ACC112 (cell line): ENCODE results near the gene ARHGEF17.

Source experiments
- H2AFZ ChIP-seq: fragments of 200-600 bp; sonication (generic); one replicate; pipeline ENCODE4 v1.6.0; 2017; ENCODE audit warnings: antibody characterized with exemption, low read length; ENCODE audit not compliant: unreplicated experiment
- H3K27ac ChIP-seq: fragments of 200-600 bp; sonication (generic); 2 replicates; pipeline ENCODE4 v1.5.1; 2014; ENCODE audit warnings: low read depth, mild to moderate bottlenecking, antibody characterized with exemption, low read length, moderate library complexity
- H3K27me3 ChIP-seq: fragments of 200-600 bp; sonication (generic); 2 replicates; pipeline ENCODE4 v1.6.1; 2014; ENCODE audit warnings: mild to moderate bottlenecking, antibody characterized with exemption, low read length, moderate library complexity, mixed read lengths; ENCODE audit not compliant: insufficient read depth
- H3K36me3 ChIP-seq: fragments of 200-600 bp; sonication (generic); 2 replicates; pipeline ENCODE4 v1.6.1; 2016; ENCODE audit warnings: mild to moderate bottlenecking, antibody characterized with exemption, low read length, moderate library complexity, mixed read lengths; ENCODE audit not compliant: insufficient read depth
- H3K4me1 ChIP-seq: fragments of 200-600 bp; sonication (generic); one replicate; pipeline ENCODE4 v1.6.1; 2016; ENCODE audit warnings: low read length, mixed read lengths; ENCODE audit not compliant: insufficient read depth, unreplicated experiment, control insufficient read depth
- H3K4me3 ChIP-seq: fragments of 200-600 bp; sonication (generic); 2 replicates; pipeline ENCODE4 v1.5.1; 2014; ENCODE audit warnings: mild to moderate bottlenecking, low read depth, low read length
- H3K79me2 ChIP-seq: fragments of 200-600 bp; sonication (generic); one replicate; pipeline ENCODE4 v1.6.0; 2016; ENCODE audit warnings: low read length; ENCODE audit not compliant: control insufficient read depth, unreplicated experiment, insufficient read depth

The ARHGEF17 gene

DNA sequence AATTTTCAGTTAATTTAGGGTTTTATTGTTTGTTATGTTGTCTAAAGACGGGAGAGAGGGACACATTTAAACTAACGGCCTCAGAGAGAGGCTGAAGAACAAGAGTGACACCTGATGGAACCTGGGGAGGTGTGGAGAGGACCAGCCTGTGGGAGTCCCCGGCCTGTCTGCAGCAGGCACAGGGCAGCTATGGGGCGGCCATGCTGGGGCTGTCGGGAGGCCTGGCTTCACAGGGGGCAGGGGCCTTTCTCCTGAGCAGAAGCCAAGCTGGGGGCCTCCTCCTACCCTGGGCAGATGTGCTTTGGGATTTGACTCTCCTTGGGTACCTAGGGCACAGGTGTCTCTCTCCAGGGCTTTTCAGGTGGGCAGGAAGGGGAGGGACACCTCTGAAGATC lies 90.1 kb downstream of the ARHGEF17 start:
- H3K27me3 ChIP-seq: no peaks in the 10 kb centered on the region
- no peaks in the 10 kb centered on the region; the same call in 1 of the 2 replicates for H3K36me3 ChIP-seq
- H2AFZ ChIP-seq: no peak overlapping the region
- no peak overlapping the region for H3K27ac ChIP-seq
- H3K4me1 ChIP-seq: peaks cover 39% of the 10 kb centered on the region
- H3K79me2 ChIP-seq: no peaks in the 10 kb centered on the region
- no peak overlapping the region for H3K4me3 ChIP-seq

DNA sequence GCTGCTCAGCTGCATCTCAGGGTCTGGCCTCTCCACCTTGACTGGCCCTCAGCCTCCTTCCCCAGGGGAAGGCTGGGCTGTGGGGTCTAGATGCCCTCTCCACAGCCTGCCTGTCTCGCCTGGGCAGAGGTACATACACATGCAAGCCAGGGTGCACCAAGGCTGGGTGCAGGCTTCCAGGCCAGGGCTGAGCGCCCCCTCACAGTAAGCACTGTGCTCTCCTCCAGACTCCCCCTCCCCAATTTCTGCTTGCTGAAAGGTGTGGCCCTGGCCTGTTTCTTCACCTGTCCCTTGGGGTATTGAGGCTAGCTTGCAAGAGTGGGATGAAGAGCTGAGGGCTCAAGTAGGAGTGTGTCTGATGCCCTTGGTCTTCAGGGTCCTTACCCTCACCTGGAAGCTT lies 90.6 kb downstream of the ARHGEF17 start:
- H3K27me3 ChIP-seq: no peaks in the 10 kb centered on the region
- no peak overlapping the region for H3K4me3 ChIP-seq
- H2AFZ ChIP-seq: no peak overlapping the region
- H3K79me2 ChIP-seq: no peaks in the 10 kb centered on the region
- no peak overlapping the region for H3K27ac ChIP-seq
- no peaks in the 10 kb centered on the region; the same call in 1 of the 2 replicates for H3K36me3 ChIP-seq
- H3K4me1 ChIP-seq: peaks cover 39% of the 10 kb centered on the region

DNA sequence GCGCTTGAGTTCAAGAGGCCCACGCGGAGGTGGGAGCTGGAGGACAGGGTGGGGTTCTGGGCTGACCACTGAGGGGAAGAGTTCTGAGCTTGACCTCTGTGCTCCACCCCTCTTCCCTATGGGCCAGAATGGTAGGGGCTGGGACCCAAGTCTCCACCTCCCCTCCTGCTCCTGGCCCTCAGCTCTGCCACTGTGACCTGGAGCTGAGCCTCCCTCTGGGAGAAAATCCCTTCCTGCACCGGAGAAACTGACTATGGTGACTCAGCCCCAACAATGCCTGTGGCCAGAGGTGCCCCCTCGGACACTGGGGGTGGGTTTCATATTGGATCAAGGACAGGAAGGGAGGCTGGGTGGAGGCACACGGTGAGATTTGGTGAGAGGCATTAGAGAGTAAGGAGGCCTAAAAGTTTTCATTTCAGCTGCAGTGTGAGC lies 91.1 kb downstream of the ARHGEF17 start:
- Histone ChIP-seq H3K4me1 (peaks cover 39% of the 10 kb centered on the region), H2AFZ (no peak overlapping the region), H3K4me3 (peak overlapping the region; percentile 1; the same call in 1 of the 2 replicates), H3K27ac (peak overlapping the region; percentile 29; the same call in 1 of the 2 replicates), H3K79me2 (no peaks in the 10 kb centered on the region), H3K27me3 (no peaks in the 10 kb centered on the region), H3K36me3 (no peaks in the 10 kb centered on the region; the same call in 1 of the 2 replicates)

DNA sequence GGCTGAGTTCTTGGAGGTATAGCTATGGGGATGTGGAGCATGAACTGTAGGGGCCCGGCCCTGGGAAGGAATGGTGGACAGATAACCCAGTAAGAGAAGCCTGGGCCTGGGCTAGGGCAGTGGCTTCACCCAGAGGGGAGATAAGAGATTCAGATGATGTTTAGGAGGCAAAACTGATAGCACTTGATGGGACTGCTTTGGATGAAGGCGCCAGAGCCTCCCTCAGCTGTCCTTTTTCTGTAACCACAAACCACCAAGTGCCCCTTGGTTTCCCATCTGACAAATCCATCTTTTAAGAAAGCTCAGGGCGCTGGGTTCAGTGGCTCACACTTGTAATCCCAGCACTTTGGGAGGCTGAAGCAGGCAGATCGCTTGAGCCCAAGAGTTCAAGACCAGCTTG lies 91.6 kb downstream of the ARHGEF17 start:
- no peaks in the 10 kb centered on the region for H3K27me3 ChIP-seq
- no peaks in the 10 kb centered on the region; the same call in 1 of the 2 replicates for H3K36me3 ChIP-seq
- H3K27ac ChIP-seq: peak overlapping the region; percentile 29; the same call in 1 of the 2 replicates
- no peak overlapping the region for H2AFZ ChIP-seq
- H3K4me3 ChIP-seq: peak overlapping the region; percentile 1; the same call in 1 of the 2 replicates
- H3K79me2 ChIP-seq: no peaks in the 10 kb centered on the region
- H3K4me1 ChIP-seq: peaks cover 39% of the 10 kb centered on the region

DNA sequence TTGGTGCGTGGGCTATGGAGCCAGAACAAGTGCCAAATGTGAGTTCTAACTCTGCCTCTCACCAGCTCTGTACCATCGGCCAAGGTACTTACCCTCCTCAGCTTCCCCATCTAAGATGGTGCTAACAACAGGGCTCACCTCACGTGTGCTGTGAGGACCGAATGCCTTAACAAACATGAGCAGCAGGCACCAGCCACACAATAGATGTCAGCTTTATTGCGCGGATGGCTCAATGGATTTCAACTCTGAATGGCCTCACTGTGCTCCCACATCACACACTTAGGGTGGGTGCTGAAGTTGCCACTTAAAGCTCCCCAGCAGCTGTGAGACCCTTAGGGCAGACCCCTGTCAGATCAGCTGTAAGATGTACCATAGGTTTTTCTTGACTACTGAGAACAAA lies 92.2 kb downstream of the ARHGEF17 start:
- H3K36me3 ChIP-seq: no peaks in the 10 kb centered on the region; the same call in 1 of the 2 replicates
- no peak overlapping the region for H3K4me3 ChIP-seq
- no peaks in the 10 kb centered on the region for H3K79me2 ChIP-seq
- no peak overlapping the region for H3K27ac ChIP-seq
- H3K4me1 ChIP-seq: peaks cover 39% of the 10 kb centered on the region
- H3K27me3 ChIP-seq: no peaks in the 10 kb centered on the region
- no peak overlapping the region for H2AFZ ChIP-seq

DNA sequence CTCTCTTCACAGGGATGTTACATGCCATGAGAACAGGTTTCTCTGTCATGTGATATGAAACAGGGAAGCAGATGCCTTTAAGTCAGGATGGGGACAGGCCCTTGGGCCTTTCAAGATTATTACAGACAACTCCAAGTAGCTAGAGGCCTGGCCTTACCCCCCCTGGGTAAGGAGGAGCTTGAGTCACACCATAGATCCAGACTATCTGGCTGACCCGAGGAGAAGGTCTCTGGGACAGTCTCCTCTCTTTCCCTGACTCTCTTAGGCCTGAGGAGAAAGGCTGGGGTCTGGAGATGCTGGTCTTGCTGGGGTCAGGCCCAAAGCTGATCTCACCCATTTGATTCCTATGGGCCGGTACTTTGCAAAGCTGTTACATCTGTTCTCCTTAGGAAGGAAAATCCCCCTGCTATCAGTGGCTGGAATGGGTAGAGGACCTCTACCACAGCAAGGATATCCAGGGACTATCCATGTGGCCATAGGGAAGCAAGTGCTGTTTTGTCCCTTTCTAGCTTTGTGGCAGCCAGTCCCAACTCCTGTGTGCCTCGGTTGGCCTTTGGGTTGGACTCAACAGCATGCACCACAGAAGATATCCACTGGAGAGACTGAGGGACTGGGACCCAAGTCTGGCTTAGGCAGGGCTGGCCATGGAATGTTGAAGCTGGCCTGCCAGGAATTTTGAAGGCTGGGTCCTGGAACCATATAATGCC lies 93.3 kb downstream of the ARHGEF17 start:
- peaks cover 39% of the 10 kb centered on the region for H3K4me1 ChIP-seq
- H3K27me3 ChIP-seq: no peaks in the 10 kb centered on the region
- H3K4me3 ChIP-seq: no peak overlapping the region
- H3K36me3 ChIP-seq: no peaks in the 10 kb centered on the region
- H3K27ac ChIP-seq: no peak overlapping the region
- H3K79me2 ChIP-seq: no peaks in the 10 kb centered on the region
- no peak overlapping the region for H2AFZ ChIP-seq

DNA sequence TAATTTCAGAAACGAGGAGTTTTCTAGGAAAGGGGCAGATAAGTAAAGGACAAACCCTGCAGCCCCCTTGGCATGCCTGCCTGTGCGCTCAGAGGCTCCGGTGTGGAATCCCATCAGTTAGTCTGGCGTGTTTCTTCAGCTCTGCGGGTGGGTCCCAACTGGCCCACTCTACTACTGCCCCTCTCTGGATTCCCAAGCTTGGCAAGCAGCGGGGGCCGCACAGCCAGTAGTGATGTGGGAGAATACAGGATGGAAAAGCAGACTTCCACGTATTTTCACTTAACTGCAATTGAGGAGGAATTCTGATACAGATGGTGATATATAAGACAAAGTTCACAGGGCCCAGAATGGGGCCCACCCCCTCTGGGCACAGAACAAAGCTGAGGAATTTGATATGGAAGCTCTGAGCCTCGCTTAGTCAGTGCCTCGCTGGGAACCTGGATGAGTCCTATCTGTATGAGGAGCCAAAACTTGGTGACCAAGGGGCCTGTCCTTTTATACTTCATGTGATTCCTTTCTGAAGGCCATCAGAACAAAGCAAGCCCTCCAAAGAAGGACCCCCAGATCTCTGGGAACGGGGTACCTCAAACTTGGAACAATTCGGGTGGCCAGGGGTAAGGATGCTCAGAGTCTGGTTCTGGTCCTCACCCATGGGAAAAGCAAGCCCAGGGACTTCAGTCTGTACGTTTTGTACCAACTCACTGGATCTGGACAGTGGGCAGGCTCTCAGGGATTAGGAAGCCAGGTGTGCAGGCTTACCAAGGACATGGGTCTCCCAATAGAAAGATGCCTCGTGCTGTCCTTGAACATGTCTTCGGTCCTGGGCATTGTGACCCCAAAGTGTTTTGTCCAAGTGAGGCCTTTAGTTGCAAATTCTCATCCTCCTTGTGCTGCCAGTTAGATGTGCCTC lies 94.1 kb downstream of the ARHGEF17 start:
- Histone ChIP-seq H3K79me2 (no peaks in the 10 kb centered on the region), H3K4me3 (no peak overlapping the region), H3K4me1 (peaks cover 39% of the 10 kb centered on the region), H3K36me3 (no peaks in the 10 kb centered on the region), H3K27ac (no peak overlapping the region), H2AFZ (no peak overlapping the region), H3K27me3 (no peaks in the 10 kb centered on the region)

DNA sequence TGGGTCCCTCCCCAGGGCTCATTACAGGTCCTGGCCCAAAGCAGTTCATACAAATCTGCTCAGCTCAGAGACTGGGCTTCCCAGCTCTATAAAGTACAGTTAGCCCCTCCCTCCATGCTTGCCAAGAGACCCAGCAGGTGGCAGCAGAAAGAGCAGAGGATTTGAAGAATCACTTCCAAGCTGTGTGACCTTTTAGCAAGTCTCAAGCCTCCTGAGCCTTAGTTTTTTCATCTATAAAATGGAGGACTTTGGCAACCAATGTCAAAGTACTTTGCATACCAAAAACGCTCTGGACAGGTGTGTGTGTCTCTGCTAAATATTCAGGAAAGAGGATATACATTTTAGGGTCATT lies 94.7 kb downstream of the ARHGEF17 start:
- H3K27me3 ChIP-seq: no peaks in the 10 kb centered on the region
- no peaks in the 10 kb centered on the region for H3K36me3 ChIP-seq
- H3K27ac ChIP-seq: no peak overlapping the region
- H3K4me1 ChIP-seq: peaks cover 39% of the 10 kb centered on the region
- no peaks in the 10 kb centered on the region for H3K79me2 ChIP-seq
- no peak overlapping the region for H2AFZ ChIP-seq
- no peak overlapping the region for H3K4me3 ChIP-seq

DNA sequence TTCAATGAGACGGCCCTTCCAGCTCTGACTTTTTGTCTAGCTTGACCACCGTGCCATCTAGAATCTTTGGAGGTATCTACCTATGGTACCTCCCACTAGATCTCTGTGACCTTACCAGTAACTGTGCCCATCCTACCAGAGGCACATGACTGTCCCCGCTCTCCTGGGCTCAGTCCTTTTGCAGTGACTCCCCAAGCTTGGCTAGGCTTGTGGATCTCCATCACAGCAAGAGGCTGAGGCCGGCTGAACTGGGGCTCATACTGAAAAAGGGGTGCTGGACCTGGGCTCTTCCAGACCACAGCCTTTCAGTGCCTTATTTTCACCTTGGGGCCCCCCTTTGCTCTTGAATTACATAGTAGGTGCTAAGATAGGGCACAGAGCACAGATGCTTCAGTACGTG lies 95.5 kb downstream of the ARHGEF17 start:
- H3K36me3 ChIP-seq: no peaks in the 10 kb centered on the region

DNA sequence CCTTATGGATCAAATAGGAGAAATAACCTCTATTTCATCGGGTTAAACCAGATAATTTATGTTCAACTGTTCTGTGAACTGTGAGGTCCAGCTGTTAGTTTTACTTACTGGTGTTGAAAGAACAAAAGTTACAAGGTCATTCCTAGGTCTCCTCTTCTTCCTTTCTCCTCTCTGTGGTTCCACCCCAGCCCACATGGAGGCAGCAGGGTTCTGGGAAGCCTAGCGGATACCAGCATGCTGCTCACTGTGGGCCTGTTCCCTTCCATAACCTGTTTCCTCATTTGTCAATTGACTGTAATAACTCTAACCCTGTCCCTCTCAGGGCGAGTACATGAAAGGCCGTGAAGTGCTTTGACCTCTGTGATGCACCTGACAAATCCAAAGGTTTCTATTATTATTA lies 96.0 kb downstream of the ARHGEF17 start:
- Histone ChIP-seq H3K4me1 (peaks cover 32% of the 10 kb centered on the region), H3K27ac (no peak overlapping the region), H3K27me3 (no peaks in the 10 kb centered on the region), H3K36me3 (no peaks in the 10 kb centered on the region), H3K4me3 (no peak overlapping the region), H3K79me2 (no peaks in the 10 kb centered on the region), H2AFZ (no peak overlapping the region)

More for the DNA sequence above, 95.5 kb downstream of the ARHGEF17 start:
- Histone ChIP-seq H3K27me3 (no peaks in the 10 kb centered on the region), H3K4me3 (no peak overlapping the region), H3K4me1 (peaks cover 37% of the 10 kb centered on the region), H3K79me2 (no peaks in the 10 kb centered on the region), H2AFZ (no peak overlapping the region), H3K27ac (no peak overlapping the region)
